Measurements from ENCODE around the gene DNAH3.

DNA sequence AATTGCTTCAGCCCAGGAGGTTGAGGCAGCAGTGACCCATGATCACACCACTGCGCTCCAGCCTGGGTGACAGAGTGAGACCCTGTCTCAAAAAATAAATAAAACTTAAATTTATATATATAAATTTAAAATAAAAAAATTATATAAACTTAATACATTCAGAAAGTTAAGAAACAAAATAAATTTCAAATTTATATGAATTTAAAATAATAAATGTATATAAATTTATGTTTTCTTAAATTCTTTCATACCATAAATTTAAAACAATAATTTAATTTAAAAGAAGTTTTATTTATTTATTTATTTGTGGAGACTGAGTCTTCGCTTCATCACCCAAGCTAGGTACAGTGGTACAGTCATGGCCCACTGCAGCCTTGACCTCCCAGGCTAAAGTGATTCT is 229.8 kb downstream of the DNAH3 start:
- TF ChIP-seq, protein P1, sequence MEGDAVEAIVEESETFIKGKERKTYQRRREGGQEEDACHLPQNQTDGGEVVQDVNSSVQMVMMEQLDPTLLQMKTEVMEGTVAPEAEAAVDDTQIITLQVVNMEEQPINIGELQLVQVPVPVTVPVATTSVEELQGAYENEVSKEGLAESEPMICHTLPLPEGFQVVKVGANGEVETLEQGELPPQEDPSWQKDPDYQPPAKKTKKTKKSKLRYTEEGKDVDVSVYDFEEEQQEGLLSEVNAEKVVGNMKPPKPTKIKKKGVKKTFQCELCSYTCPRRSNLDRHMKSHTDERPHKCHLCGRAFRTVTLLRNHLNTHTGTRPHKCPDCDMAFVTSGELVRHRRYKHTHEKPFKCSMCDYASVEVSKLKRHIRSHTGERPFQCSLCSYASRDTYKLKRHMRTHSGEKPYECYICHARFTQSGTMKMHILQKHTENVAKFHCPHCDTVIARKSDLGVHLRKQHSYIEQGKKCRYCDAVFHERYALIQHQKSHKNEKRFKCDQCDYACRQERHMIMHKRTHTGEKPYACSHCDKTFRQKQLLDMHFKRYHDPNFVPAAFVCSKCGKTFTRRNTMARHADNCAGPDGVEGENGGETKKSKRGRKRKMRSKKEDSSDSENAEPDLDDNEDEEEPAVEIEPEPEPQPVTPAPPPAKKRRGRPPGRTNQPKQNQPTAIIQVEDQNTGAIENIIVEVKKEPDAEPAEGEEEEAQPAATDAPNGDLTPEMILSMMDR (IDR thresholded peaks at IDR 0.05; ENCODE audit: low read depth, low read length), result no peak
- TF ChIP-seq EZH2phosphoT487 (IDR thresholded peaks at IDR 0.05; ENCODE audit: low read depth), result no peak
